ENCODE measurements around the gene CIRBP. TPM values are rescaled to one million over a fixed set of nuclear protein-coding genes. Genes with fewer than 3 reads are reported as not detected.
A peak's percentile ranks its signal among the peaks of the same experiment; 100 is the strongest.

Gene CIRBP
- total RNA-seq, 1 donor from 2014 or later, result 184 TPM

- Histone ChIP-seq H4K20me1 (ENCODE audit: insufficient read depth, low read length) (no peaks in the 10 kb centered on the region), H3K9me3 (ENCODE audit: insufficient read depth, low read depth, low read length) (no peaks in the 10 kb centered on the region), H3K4me1 (ENCODE audit: insufficient read depth, low read length) (peaks cover 13% of the 10 kb centered on the region), H3K79me2 (ENCODE audit: insufficient read depth, low read length) (no peaks in the 10 kb centered on the region), H3K4me3 (ENCODE audit: insufficient read depth, low read depth, low read length) (no peak overlapping the region), H3K36me3 (ENCODE audit: insufficient read depth, low read length) (no peaks in the 10 kb centered on the region), H3K27ac (ENCODE audit: low read depth, low read length) (no peak overlapping the region), H2AFZ (ENCODE audit: low read depth, low read length) (no peak overlapping the region), H3K4me2 (ENCODE audit: low read length) (no peak overlapping the region), H3K27me3 (ENCODE audit: insufficient read depth, low read length) (peaks cover 8% of the 10 kb centered on the region), H3K9ac (ENCODE audit: low read length) (no peak overlapping the region)
- TF ChIP-seq EZH2 (IDR thresholded peaks at IDR 0.05; ENCODE audit: insufficient read depth, low read length), result no peak
- no peak for TF ChIP-seq CTCF (IDR thresholded peaks at IDR 0.05; ENCODE audit: insufficient read depth, low read depth, low read length)
- Mint-ChIP-seq H3K27ac (ENCODE audit: unreplicated experiment) (no peak overlapping the region), H3K4me1 (ENCODE audit: low read depth, unreplicated experiment) (no peaks in the 10 kb centered on the region), H3K4me3 (ENCODE audit: unreplicated experiment) (no peak overlapping the region), H3K27me3 (ENCODE audit: low read depth, unreplicated experiment) (peaks cover 18% of the 10 kb centered on the region), H3K36me3 (ENCODE audit: low read depth, unreplicated experiment) (no peaks in the 10 kb centered on the region), H3K9me3 (ENCODE audit: unreplicated experiment) (peaks cover 2% of the 10 kb centered on the region)
- FAIRE-seq (no peak), DNase-seq (ENCODE audit: low read depth) (no peak)
These were observed 52.4 kb downstream of the CIRBP start for GRCh38 chr19:1321539-1321938.

GRCh38 chr19:1322198-1322981 lies 53.3 kb downstream of the CIRBP start:
- Histone ChIP-seq H3K79me2 (ENCODE audit: insufficient read depth, low read length) (no peaks in the 10 kb centered on the region), H3K9ac (ENCODE audit: low read length) (no peak overlapping the region), H3K4me2 (ENCODE audit: low read length) (no peak overlapping the region), H2AFZ (ENCODE audit: low read depth, low read length) (no peak overlapping the region), H3K9me3 (ENCODE audit: insufficient read depth, low read depth, low read length) (no peaks in the 10 kb centered on the region), H3K4me3 (ENCODE audit: insufficient read depth, low read depth, low read length) (no peak overlapping the region), H3K27me3 (ENCODE audit: insufficient read depth, low read length) (peaks cover 7% of the 10 kb centered on the region), H3K36me3 (ENCODE audit: insufficient read depth, low read length) (no peaks in the 10 kb centered on the region), H3K4me1 (ENCODE audit: insufficient read depth, low read length) (peaks cover 13% of the 10 kb centered on the region), H4K20me1 (ENCODE audit: insufficient read depth, low read length) (no peaks in the 10 kb centered on the region), H3K27ac (ENCODE audit: low read depth, low read length) (no peak overlapping the region)
- no peak overlapping the region for H3K27ac Mint-ChIP-seq (ENCODE audit: unreplicated experiment)
- DNase-seq (ENCODE audit: low read depth) (no peak), FAIRE-seq (no peak)
- H3K9me3 Mint-ChIP-seq (ENCODE audit: unreplicated experiment), result peaks cover 2% of the 10 kb centered on the region
- H3K4me1 Mint-ChIP-seq (ENCODE audit: low read depth, unreplicated experiment), result no peaks in the 10 kb centered on the region
- no peaks in the 10 kb centered on the region for H3K36me3 Mint-ChIP-seq (ENCODE audit: low read depth, unreplicated experiment)
- H3K4me3 Mint-ChIP-seq (ENCODE audit: unreplicated experiment), result peak overlapping the region; percentile 42
- peaks cover 15% of the 10 kb centered on the region for H3K27me3 Mint-ChIP-seq (ENCODE audit: low read depth, unreplicated experiment)
- TF ChIP-seq EZH2 (IDR thresholded peaks at IDR 0.05; ENCODE audit: insufficient read depth, low read length), result no peak
- no peak for TF ChIP-seq CTCF (IDR thresholded peaks at IDR 0.05; ENCODE audit: insufficient read depth, low read depth, low read length)

GRCh38 chr19:1324249-1324805 lies 55.2 kb downstream of the CIRBP start:
- no peaks in the 10 kb centered on the region for H3K79me2 ChIP-seq (ENCODE audit: insufficient read depth, low read length)
- no peaks in the 10 kb centered on the region for H3K36me3 Mint-ChIP-seq (ENCODE audit: low read depth, unreplicated experiment)
- DNase-seq (ENCODE audit: low read depth) (no peak), FAIRE-seq (no peak)
- peaks cover 2% of the 10 kb centered on the region for H3K9me3 Mint-ChIP-seq (ENCODE audit: unreplicated experiment)
- H3K4me1 Mint-ChIP-seq (ENCODE audit: low read depth, unreplicated experiment), result no peaks in the 10 kb centered on the region
- H3K27me3 ChIP-seq (ENCODE audit: insufficient read depth, low read length), result peaks cover 2% of the 10 kb centered on the region
- no peak for TF ChIP-seq EZH2 (IDR thresholded peaks at IDR 0.05; ENCODE audit: insufficient read depth, low read length)
- no peak for TF ChIP-seq CTCF (IDR thresholded peaks at IDR 0.05; ENCODE audit: insufficient read depth, low read depth, low read length)
- H3K4me2 ChIP-seq (ENCODE audit: low read length), result peak overlapping the region; percentile 78
- peak overlapping the region; percentile 51 for H3K4me3 ChIP-seq (ENCODE audit: insufficient read depth, low read depth, low read length)
- no peaks in the 10 kb centered on the region for H4K20me1 ChIP-seq (ENCODE audit: insufficient read depth, low read length)
- no peaks in the 10 kb centered on the region for H3K9me3 ChIP-seq (ENCODE audit: insufficient read depth, low read depth, low read length)
- peaks cover 13% of the 10 kb centered on the region for H3K4me1 ChIP-seq (ENCODE audit: insufficient read depth, low read length)
- H3K27me3 Mint-ChIP-seq (ENCODE audit: low read depth, unreplicated experiment), result peaks cover 6% of the 10 kb centered on the region
- no peak overlapping the region for H3K27ac Mint-ChIP-seq (ENCODE audit: unreplicated experiment)
- H3K9ac ChIP-seq (ENCODE audit: low read length), result peak overlapping the region; percentile 73
- no peaks in the 10 kb centered on the region for H3K36me3 ChIP-seq (ENCODE audit: insufficient read depth, low read length)
- peak overlapping the region; percentile 78 for H2AFZ ChIP-seq (ENCODE audit: low read depth, low read length)
- no peak overlapping the region for H3K27ac ChIP-seq (ENCODE audit: low read depth, low read length)
- H3K4me3 Mint-ChIP-seq (ENCODE audit: unreplicated experiment), result peak overlapping the region; percentile 57

Data from astrocyte (in vitro differentiated cells and primary cell).